Thymus (tissue), 11 donors: ENCODE data around the gene MEX3D. TPM values are rescaled to one million over a fixed set of nuclear protein-coding genes. Genes with fewer than 3 reads are reported as not detected.

Source experiments
- DNase-seq, 9 donors: peaks; one replicate each; pipeline ENCODE4 v3.0.0-alpha.2; 2013; ENCODE audit warnings: low spot score in 9 of 9, low read depth in 6 of 9, missing footprints in 1 of 9
- H3K27ac ChIP-seq, 2 donors: one replicate each; pipeline ENCODE4 v1.5.1; 2013; ENCODE audit warnings: control low read depth in 1 of 2, low read depth in 1 of 2, low read length in 1 of 2, mild to moderate bottlenecking in 1 of 2, moderate library complexity in 1 of 2
- H3K27me3 ChIP-seq, 2 donors: one replicate each; pipeline ENCODE4 v1.5.1; 2013; ENCODE audit warnings: low read length in 1 of 2; ENCODE audit not compliant: control insufficient read depth in 2 of 2, insufficient read depth in 1 of 2
- H3K36me3 ChIP-seq, 2 donors: one replicate each; pipeline ENCODE4 v1.5.1; 2013; ENCODE audit warnings: low read length in 1 of 2, mild to moderate bottlenecking in 1 of 2, moderate library complexity in 1 of 2; ENCODE audit not compliant: control insufficient read depth in 2 of 2, insufficient read depth in 2 of 2
- H3K4me1 ChIP-seq, 2 donors: one replicate each; pipeline ENCODE4 v1.5.1; 2013; ENCODE audit warnings: low read length in 2 of 2; ENCODE audit not compliant: control insufficient read depth in 2 of 2, insufficient read depth in 2 of 2
- H3K4me3 ChIP-seq, 2 donors: one replicate each; pipeline ENCODE4 v1.5.1; 2013; ENCODE audit warnings: low read length in 2 of 2, control low read depth in 1 of 2, mild to moderate bottlenecking in 1 of 2
- H3K9me3 ChIP-seq, 2 donors: one replicate each; pipeline ENCODE4 v1.5.1; 2013; ENCODE audit warnings: low read length in 1 of 2, mild to moderate bottlenecking in 1 of 2; ENCODE audit not compliant: control insufficient read depth in 2 of 2, insufficient read depth in 1 of 2
- WGBS: extraction: QIAGEN DNeasy Blood & Tissue Kit; methylation state at CpG from one replicate; pipeline ENCODE4 v1.1.7; 2013; 5-methylcytosine and 5-hydroxymethylcytosine counted together
- polyA plus RNA-seq: library from polyadenylated mRNA; stranded (reverse); fragments of 200-250 nt; gene quantifications from one replicate; pipeline ENCODE4 v1.2.3, GENCODE V29; 2013
- total RNA-seq: library from RNA; stranded (reverse); fragments of 120-200 nt; gene quantifications from one replicate; pipeline ENCODE4 v1.2.4, GENCODE V29; 2013
- donor health status: healthy.

MEX3D gene
- total and polyA plus RNA-seq, 2 donors: 5.4 to 13.0 TPM

- H3K27me3 ChIP-seq: no peaks in the 10 kb centered on the region
- peaks cover 14 to 19% of the 10 kb centered on the region in 2 donors for H3K4me1 ChIP-seq
- H3K36me3 ChIP-seq: peaks cover 31 to 43% of the 10 kb centered on the region in 2 donors
- no peak for DNase-seq
- H3K27ac ChIP-seq: no peak overlapping the region
- 93% methylated on average over 9 of the region's 9 CpGs for WGBS
- no peak overlapping the region for H3K4me3 ChIP-seq
- H3K9me3 ChIP-seq: no peaks in the 10 kb centered on the region
These were observed 19.7 kb upstream of the MEX3D start for GRCh38 chr19:1587872-1588271.

- H3K9me3 ChIP-seq: no peaks in the 10 kb centered on the region
- H3K36me3 ChIP-seq: peaks cover 58 to 65% of the 10 kb centered on the region in 2 donors
- no peak for DNase-seq
- no peak overlapping the region for H3K4me3 ChIP-seq
- H3K4me1 ChIP-seq: peaks cover 0 to 4% of the 10 kb centered on the region in 2 donors
- H3K27ac ChIP-seq: no peak overlapping the region
- 98% methylated on average over 13 of the region's 13 CpGs for WGBS
- no peaks in the 10 kb centered on the region for H3K27me3 ChIP-seq
These were observed 17.1 kb upstream of the MEX3D start for GRCh38 chr19:1585243-1585580.

GRCh38 chr19:1584500-1585242 is 16.5 kb upstream of the MEX3D start:
- H3K36me3 ChIP-seq: peaks cover 63 to 67% of the 10 kb centered on the region in 2 donors
- DNase-seq: no peak
- no peaks in the 10 kb centered on the region for H3K27me3 ChIP-seq
- H3K4me3 ChIP-seq: no peak overlapping the region
- WGBS: 98% methylated on average over 87 of the region's 87 CpGs
- H3K27ac ChIP-seq: no peak overlapping the region
- H3K4me1 ChIP-seq: peaks cover 0 to 3% of the 10 kb centered on the region in 2 donors
- H3K9me3 ChIP-seq: no peaks in the 10 kb centered on the region

- WGBS: 98% methylated on average over 9 of the region's 9 CpGs
These were observed 14.1 kb upstream of the MEX3D start for GRCh38 chr19:1582201-1582600.

DNA sequence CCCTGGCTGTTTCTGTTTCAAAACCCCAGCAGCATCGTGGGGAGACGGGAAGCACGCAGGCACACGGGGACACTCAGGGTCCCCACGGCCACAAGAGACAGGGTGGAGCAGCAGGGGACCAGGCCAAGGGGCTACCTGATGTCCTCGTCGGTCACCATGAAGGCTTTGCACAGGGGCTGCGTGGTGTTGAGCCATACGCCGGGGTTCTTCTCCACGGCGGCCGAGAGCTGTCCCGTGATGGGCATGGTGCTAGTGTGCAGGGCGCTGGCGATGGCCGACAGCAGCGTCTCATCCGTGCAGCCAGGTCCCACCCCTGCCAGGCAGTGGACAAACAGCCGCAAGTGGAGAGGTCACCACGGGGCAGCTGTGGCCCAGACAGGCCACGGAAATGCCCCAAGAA is 12.8 kb upstream of the MEX3D start:
- peaks cover 90 to 93% of the 10 kb centered on the region in 2 donors for H3K36me3 ChIP-seq
- no peaks in the 10 kb centered on the region for H3K27me3 ChIP-seq
- DNase-seq: no peak
- H3K4me3 ChIP-seq: no peak overlapping the region
- peaks cover 0 to 1% of the 10 kb centered on the region in 2 donors for H3K9me3 ChIP-seq
- H3K4me1 ChIP-seq: no peaks in the 10 kb centered on the region
- no peak overlapping the region for H3K27ac ChIP-seq
- WGBS: 97% methylated on average over 22 of the region's 22 CpGs

More at GRCh38 chr19:1582201-1582600, 14.1 kb upstream of the MEX3D start:
- H3K27me3 ChIP-seq: no peaks in the 10 kb centered on the region
- DNase-seq: no peak
- H3K4me1 ChIP-seq: no peaks in the 10 kb centered on the region
- no peak overlapping the region for H3K27ac ChIP-seq
- H3K9me3 ChIP-seq: peaks cover 0 to 1% of the 10 kb centered on the region in 2 donors
- H3K4me3 ChIP-seq: no peak overlapping the region
- H3K36me3 ChIP-seq: peaks cover 81 to 85% of the 10 kb centered on the region in 2 donors

DNA sequence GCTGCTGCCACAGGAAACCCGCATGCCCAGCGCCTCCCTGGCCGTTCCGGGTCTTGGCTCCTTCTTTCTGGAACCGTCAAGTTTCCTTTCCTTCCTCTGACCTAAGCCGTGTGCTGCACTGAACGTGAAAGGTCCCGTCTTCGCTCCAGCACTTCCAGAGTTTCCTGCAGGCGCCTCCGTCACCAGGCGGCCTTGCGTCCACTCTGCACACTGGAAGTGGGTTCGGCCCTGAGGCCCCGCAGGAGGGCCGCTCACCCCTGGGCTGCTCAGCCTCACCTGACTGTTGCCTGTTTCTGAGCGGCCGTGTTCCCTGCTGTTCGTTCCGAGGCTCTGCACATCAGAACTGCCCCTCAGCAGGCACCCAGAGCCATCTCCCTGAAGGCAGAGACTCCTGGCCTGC is 12.3 kb upstream of the MEX3D start:
- WGBS: 97% methylated on average over 20 of the region's 20 CpGs

GRCh38 chr19:1579222-1579621 is 11.1 kb upstream of the MEX3D start:
- Histone ChIP-seq H3K27ac (no peak overlapping the region), H3K4me3 (no peak overlapping the region), H3K4me1 (no peaks in the 10 kb centered on the region), H3K27me3 (no peaks in the 10 kb centered on the region), H3K36me3 (peaks cover 76 to 83% of the 10 kb centered on the region in 2 donors), H3K9me3 (peaks cover 0 to 1% of the 10 kb centered on the region in 2 donors)
- no peak for DNase-seq
- WGBS: 97% methylated on average over 20 of the region's 20 CpGs

More for the DNA sequence above, 12.3 kb upstream of the MEX3D start:
- Histone ChIP-seq H3K27ac (no peak overlapping the region), H3K9me3 (peaks cover 0 to 1% of the 10 kb centered on the region in 2 donors), H3K27me3 (no peaks in the 10 kb centered on the region), H3K4me1 (no peaks in the 10 kb centered on the region), H3K4me3 (no peak overlapping the region), H3K36me3 (peaks cover 84 to 92% of the 10 kb centered on the region in 2 donors)
- DNase-seq: no peak

DNA sequence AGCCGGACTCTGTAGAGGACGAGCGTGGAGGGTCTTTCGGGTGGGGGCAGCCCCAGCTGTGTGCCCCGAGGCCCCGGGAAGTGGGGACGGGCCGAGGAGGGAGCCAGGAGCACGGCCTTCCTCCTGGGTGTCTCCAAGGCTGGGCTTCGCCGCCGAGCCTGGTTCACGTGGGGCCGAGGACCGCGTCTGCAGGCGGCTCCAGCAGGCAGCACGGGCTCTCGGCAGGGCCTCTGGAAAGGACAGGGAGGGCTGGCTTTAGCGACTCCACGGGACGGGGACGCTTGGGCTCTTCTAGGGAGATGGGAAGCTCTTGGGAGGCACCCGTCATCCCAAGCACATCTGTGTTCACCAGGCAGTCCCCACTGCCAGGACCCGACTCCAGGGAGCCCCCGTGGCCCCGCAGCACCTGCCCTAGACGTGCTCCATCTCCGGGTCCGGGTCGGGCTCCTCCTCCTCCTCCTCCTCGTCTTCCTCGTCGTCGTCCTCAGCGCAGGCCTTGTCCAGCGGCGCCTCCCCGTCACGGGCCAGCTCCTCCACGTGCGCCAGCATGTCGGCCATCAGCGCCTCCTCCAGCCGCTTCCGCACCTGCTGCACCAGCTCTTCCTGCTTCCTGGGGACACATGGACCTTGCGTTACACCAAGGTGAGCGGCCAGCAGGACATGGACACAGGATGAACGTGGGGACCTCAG is 9.9 kb upstream of the MEX3D start:
- Histone ChIP-seq H3K36me3 (peaks cover 66 to 72% of the 10 kb centered on the region in 2 donors), H3K27ac (no peak overlapping the region), H3K9me3 (peaks cover 0 to 1% of the 10 kb centered on the region in 2 donors), H3K4me1 (no peaks in the 10 kb centered on the region), H3K27me3 (no peaks in the 10 kb centered on the region), H3K4me3 (no peak overlapping the region)
- WGBS: 97% methylated on average over 49 of the region's 49 CpGs
- DNase-seq: no peak
